ENCODE data around the gene LTV1. TPM values are rescaled to one million over a fixed set of nuclear protein-coding genes. Genes with fewer than 3 reads are reported as not detected.

LTV1 gene
- total and polyA plus RNA-seq, 2 donors (not counting 3 experiments of a cell fraction or from before 2014, with no cell fraction given): 5.2 to 26.9 TPM

DNA sequence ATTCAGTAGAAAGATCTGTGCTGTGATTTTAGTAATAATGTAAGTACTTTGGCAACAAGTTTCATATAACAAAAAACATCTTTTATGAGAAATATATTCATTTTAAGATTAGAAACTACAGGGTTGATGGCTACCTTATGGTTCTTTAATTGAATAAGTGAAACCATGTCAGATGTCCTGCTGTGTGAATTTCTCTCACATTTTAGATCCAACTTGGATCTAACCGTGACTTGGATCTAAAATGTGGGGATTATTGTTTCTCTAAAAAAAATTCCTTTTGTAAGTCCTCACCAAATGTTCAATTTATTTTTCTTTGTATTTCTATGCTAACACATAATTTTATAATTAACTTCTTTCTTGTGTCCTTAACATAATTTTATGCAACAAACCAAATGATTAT, 51.5 kb downstream of the LTV1 start:
- Histone ChIP-seq H3K4me1 (ENCODE audit: control insufficient read depth, extremely low read depth, insufficient read depth, low read length) (no peaks in the 10 kb centered on the region), H3K4me3 (replicated peaks in 1 of 3; ENCODE audit: insufficient read depth in 1 of 3, low read depth in 1 of 3, low read length in 3 of 3) (no peak overlapping the region), H4K20me1 (replicated peaks; ENCODE audit: control insufficient read depth, extremely low read depth, insufficient read depth, low read length) (no peaks in the 10 kb centered on the region), H3K4me2 (ENCODE audit: insufficient read depth, low read length) (no peak overlapping the region), H3K9me3 (replicated peaks; ENCODE audit: control insufficient read depth, insufficient read depth, low read length) (no peaks in the 10 kb centered on the region), H3K36me3 (ENCODE audit: control insufficient read depth in 2 of 2, extremely low read depth in 1 of 2, insufficient read depth in 2 of 2, low read length in 2 of 2) (no peaks in the 10 kb centered on the region), H3K27me3 (ENCODE audit: control insufficient read depth in 2 of 2, insufficient read depth in 2 of 2, low read length in 2 of 2) (peaks cover 2% of the 10 kb centered on the region in 2 experiments), H3K9ac (replicated peaks; ENCODE audit: extremely low read depth, insufficient read depth, low read length) (no peak overlapping the region), H2AFZ (ENCODE audit: low read depth, low read length) (no peak overlapping the region), H3K27ac (ENCODE audit: insufficient read depth, low read depth, low read length) (no peak overlapping the region), H3K79me2 (ENCODE audit: control insufficient read depth, insufficient read depth, low read length) (no peaks in the 10 kb centered on the region), H3K9me1 (replicated peaks; ENCODE audit: control insufficient read depth, extremely low read depth, insufficient read depth, low read length) (no peaks in the 10 kb centered on the region)
- DNase-seq (ENCODE audit: low read depth, low spot score) (no peak), FAIRE-seq (no peak)
- TF ChIP-seq FOS (IDR thresholded peaks at IDR 0.05; ENCODE audit: borderline replicate concordance, insufficient read depth, low read length) (no peak), POLR2AphosphoS5 (IDR thresholded peaks at IDR 0.05; ENCODE audit: insufficient read depth, low read depth, low read length) (no peak)
- intact Hi-C loops (cut with micrococcal nuclease): no loop called here
- dilution Hi-C loops (cut with MboI; ENCODE audit: extremely low pct_ligation_motif_present, low sequenced_read_pairs): no loop called here
- CTCF ChIA-PET: no interaction called here
- no TSS peak for BruUV-seq (replicated peaks)
- POLR2A ChIA-PET: no interaction called here

- Histone ChIP-seq H3K27ac (ENCODE audit: insufficient read depth, low read depth, low read length) (no peak overlapping the region), H3K9me1 (replicated peaks; ENCODE audit: control insufficient read depth, extremely low read depth, insufficient read depth, low read length) (no peaks in the 10 kb centered on the region), H3K27me3 (ENCODE audit: control insufficient read depth in 2 of 2, insufficient read depth in 2 of 2, low read length in 2 of 2) (peaks cover 2% of the 10 kb centered on the region in 2 experiments), H3K4me2 (ENCODE audit: insufficient read depth, low read length) (no peak overlapping the region), H3K4me1 (ENCODE audit: control insufficient read depth, extremely low read depth, insufficient read depth, low read length) (no peaks in the 10 kb centered on the region), H3K36me3 (ENCODE audit: control insufficient read depth in 2 of 2, extremely low read depth in 1 of 2, insufficient read depth in 2 of 2, low read length in 2 of 2) (no peaks in the 10 kb centered on the region), H3K9me3 (replicated peaks; ENCODE audit: control insufficient read depth, insufficient read depth, low read length) (no peaks in the 10 kb centered on the region), H3K9ac (replicated peaks; ENCODE audit: extremely low read depth, insufficient read depth, low read length) (no peak overlapping the region), H3K4me3 (replicated peaks in 1 of 3; ENCODE audit: insufficient read depth in 1 of 3, low read depth in 1 of 3, low read length in 3 of 3) (no peak overlapping the region), H3K79me2 (ENCODE audit: control insufficient read depth, insufficient read depth, low read length) (no peaks in the 10 kb centered on the region), H4K20me1 (replicated peaks; ENCODE audit: control insufficient read depth, extremely low read depth, insufficient read depth, low read length) (no peaks in the 10 kb centered on the region), H2AFZ (ENCODE audit: low read depth, low read length) (no peak overlapping the region)
- TF ChIP-seq JUN (IDR thresholded peaks at IDR 0.05; ENCODE audit: borderline replicate concordance, insufficient read depth, insufficient read length, low read depth) (no peak), FOS (IDR thresholded peaks at IDR 0.05; ENCODE audit: borderline replicate concordance, insufficient read depth, low read length) (no peak), POLR2A (IDR thresholded peaks at IDR 0.05; ENCODE audit: low read depth, low read length) (no peak), MYC (IDR thresholded peaks at IDR 0.05; ENCODE audit: low read depth, low read length) (no peak), CTCF (IDR thresholded peaks at IDR 0.05; ENCODE audit: extremely low read depth in 1 of 2, insufficient read depth in 1 of 2, low read depth in 1 of 2, low read length in 2 of 2) (no peak), POLR2AphosphoS5 (IDR thresholded peaks at IDR 0.05; ENCODE audit: insufficient read depth, low read depth, low read length) (no peak), EZH2 (IDR thresholded peaks at IDR 0.05; ENCODE audit: borderline replicate concordance, low read depth, low read length, severe bottlenecking) (no peak), GATA2 (IDR thresholded peaks at IDR 0.05; ENCODE audit: insufficient read depth, insufficient read length, low read depth, low read length) (no peak), MAX (IDR thresholded peaks at IDR 0.05; ENCODE audit: insufficient read depth, insufficient read length) (no peak)
- ChIA-PET POLR2A (no interaction called here), CTCF (interaction anchor here (0.5 to 1.2 kb wide), 5 partner anchors 11 to 321 kb away, joined by 3 read pairs; no protein-coding TSS in a partner anchor)
- dilution Hi-C loops (cut with MboI; ENCODE audit: extremely low pct_ligation_motif_present, low sequenced_read_pairs) (no loop called here), intact Hi-C loops (cut with micrococcal nuclease) (no loop called here)
- FAIRE-seq (no peak), DNase-seq (ENCODE audit: low read depth, low spot score) (no peak)
- no TSS peak for BruUV-seq (replicated peaks)
These were observed 53.2 kb downstream of the LTV1 start for GRCh38 chr6:143896126-143896860.

Measured in endothelial cell of umbilical vein (primary cell).